Stimulated activated CD4-positive, alpha-beta T cell treated with anti-CD3 and anti-CD28 coated beads, Interleukin-15, amount 100 ng/mL, for 24 hours (primary cell): ENCODE results near the gene EGR1.

ENCODE experiments used
- DNase-seq: peaks from one replicate; pipeline ENCODE4 v3.0.0-alpha.2; 2020

The EGR1 gene

DNA sequence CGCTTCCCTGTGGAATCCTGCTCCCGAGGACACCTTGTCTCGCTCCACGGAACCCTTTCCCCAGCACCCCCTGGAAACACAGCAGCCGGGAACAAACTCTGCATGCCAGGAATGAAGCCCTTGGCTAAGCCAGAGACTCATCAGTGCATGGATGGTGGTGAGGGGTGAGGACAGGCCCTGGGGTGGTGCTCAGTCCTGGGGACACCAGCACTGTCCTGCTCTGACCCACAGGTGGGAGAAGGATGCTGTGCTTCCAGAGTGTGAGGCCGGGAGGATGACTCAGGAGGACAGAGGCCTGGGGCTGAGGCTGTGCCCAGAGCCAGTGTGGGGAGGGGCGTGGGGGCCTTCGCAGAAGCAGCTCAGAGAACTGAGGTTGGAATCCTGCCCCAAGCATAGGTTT is 11.2 kb upstream of the EGR1 start:
- no peak for DNase-seq

DNA sequence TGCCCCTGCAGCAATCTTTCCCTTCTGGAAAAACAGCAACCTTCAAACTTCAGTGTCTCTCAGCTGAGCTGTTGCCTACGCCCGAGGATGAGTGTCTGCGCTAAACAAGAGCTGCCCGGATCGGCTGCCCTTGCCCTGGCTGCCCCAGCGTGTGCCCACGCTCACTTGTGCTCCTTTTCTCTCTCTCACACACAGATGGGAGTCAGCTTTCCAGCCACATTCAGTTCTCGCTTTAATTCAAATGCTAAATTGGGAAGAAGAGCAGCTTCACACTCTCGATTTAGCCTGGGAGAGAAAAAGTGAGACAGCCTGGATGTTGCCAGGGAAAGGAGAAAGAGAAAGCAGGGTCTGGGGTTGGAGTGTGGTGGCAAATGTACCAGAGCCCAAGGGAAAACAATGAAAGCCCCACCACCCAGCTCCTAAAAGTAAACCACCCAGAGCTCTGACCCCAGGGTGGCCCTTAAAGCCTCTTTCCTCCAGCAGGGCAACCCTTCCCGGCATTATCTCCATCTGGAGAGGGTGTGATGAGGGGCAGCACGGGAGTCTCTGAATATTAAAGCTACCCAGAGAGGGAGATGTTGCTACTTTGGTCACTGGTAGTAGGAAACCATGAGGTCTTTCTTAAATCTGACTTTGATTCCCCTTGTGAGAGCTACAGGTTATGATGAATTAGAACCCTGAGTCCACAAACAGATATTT is 9.9 kb upstream of the EGR1 start:
- DNase-seq: no peak

DNA sequence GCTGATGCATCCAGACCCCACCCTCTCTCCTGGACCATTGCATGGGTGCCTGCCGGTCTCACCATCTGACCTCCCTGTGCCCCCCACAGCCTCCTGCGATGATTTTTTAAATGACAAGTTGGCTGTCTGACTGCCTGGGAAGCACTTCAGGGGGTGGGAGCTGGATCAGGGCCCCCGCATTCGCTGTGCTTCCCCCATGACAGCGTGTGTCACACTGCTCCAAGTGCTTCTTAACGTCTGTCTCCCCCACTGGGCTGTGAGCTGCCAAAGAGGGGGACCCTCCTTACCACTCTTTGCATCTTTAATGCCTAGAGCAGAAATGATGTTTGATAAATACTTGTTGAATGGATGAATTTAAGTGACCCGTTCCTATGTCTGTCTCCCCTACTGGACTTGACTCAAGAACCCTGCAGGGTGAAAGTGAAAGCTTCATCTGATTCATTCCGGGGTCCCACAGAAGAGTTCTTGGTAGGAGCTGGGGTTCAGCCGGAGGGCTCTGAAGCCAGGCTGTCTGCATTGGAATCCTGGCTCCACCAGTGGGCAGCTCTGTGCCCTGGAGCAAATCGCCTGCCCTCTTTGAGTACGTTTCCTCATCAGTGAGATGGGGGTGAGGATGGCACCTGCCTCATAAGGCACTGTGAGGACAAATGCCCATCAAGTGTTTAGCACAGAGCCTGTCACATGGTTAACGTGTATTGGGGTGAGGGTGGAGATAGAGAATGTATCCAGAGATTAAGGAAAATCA is 7.6 kb upstream of the EGR1 start:
- DNase-seq: no peak

DNA sequence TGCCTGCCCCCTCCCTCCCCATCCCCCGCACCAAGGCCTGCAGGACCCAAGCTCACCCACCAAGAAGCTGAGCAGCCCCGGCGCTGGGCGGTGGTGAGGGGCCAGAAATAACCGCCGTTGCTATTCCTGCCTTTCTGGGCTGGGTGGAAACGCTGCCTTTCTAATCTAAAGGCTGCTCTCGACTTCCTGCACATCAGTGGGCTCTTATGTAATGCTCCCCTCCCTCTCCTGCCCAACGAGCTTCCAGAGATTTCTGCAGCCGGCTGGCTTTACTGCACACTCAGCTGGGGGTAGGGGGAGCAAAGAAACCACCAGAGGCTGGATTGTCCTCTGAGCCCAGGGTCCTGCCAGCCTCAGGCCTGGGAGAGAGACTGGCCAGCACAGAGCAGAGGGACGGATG is 6.9 kb upstream of the EGR1 start:
- no peak for DNase-seq

DNA sequence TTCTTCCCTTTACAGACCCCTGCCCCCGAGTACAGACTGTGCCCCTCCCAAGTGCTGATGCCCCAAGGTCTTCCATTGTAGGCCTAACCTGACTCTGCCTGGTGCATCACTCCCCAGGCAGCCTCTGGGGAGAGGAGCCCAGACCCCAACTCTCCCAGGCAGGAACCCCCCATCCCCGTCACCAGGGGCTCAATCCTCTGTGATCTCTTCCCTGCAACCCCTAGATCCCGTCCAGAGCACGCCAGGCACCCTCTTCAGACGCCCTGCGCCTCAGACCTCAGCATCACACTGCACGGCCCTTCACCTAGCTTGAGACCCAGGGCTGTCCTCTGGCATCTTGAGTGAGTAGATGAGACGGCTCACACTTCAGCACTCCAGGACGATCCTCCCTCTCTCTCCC is 6.4 kb upstream of the EGR1 start:
- no peak for DNase-seq

DNA sequence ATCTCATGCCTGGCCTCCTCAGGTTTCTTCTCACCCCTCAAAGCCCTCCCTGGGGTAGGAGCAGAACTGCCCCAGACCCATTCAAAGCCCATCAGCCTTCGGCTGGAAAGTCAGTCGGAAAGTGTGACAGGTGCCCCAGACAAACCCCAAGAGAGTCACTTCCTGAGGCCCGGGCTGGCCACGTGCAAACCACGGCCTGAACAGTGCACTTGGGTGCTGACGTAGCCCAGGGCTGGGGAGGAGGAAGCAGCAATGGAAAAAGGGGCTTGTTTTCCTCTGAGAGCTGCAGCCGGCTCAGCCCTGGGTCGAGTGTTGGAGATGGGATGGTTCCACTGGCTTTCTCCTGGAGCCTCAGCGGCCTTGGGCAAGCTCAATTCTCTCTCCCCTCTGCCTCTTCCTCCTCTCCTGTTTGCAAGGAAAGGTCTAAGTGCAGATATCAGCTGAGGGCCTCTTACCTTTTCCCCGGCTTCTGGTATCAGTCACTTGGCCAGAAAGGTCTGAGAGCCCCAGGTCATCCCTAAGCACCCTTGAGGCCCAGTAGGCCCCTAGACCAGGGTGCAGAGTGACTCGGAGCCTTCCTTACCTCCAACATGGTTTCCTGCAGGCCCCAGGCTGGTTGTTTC is 5.9 kb upstream of the EGR1 start:
- DNase-seq: peak; percentile 95

DNA sequence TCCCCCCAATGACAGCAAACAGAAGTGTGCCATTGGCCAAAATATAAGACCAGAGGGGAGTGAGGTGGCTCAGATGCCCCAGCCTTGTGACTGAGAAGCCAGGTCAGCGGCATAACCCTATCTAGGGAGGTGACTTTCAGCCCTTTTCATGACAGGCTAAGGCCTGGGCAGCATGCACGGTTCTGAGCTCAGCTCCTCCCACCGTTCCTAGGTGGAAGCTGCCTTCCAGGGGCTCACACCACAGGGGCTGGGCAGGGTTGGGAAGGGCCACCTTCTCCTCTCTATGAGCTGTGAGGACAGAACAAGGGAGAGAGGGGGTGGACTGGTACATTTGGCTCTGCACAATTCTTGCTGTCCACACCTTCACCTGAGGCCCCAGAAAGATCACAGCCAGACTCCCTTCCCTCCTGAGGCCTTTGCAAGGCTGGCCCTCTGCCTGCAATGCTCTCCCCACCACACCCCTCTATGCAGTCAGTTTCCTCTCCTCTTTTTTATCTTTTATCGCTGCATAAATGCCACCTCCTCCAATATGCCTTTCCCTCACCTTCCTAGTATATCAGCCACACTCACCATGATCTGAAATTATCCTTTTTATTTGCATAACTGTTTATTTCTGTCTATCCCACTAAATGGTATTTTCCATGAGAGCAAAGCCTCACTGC is 5.1 kb upstream of the EGR1 start:
- DNase-seq: no peak

DNA sequence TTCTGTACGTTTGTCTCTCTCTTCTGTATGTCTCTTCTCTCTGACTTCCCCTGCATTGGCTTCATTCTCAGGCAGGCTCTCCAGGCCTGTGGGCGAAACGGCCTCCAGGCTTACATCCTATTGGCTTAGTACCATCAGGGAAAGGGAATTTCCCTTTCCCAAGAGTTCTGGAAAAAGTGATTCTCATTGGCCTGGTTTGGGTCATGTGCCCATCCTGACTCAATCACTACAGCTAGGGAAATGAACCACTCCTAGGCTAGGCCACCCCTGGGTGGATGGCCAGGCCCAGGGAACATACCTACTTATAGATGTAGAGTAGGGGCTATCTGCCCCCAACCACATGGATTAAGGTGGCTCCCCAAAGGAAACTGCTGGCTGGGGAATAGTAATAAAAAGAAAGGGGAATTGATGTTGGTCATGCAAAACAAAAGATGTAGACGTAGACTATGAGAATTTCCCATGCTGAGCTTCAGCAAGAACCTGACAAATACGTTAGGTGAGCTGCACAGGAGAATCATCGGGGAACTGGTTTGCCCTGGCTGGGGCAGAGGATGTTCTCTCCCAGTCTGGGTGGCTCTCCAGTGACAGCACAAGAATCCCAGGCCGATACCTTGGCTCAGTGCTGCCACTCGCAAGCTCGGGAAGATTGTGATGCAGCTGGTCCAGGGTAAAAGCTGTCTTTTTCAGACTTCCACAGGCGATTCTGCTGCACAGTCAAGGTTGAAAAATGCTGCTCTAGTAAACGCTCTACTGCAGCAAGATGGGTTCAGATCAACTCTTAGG is 3.7 kb upstream of the EGR1 start:
- DNase-seq: no peak

DNA sequence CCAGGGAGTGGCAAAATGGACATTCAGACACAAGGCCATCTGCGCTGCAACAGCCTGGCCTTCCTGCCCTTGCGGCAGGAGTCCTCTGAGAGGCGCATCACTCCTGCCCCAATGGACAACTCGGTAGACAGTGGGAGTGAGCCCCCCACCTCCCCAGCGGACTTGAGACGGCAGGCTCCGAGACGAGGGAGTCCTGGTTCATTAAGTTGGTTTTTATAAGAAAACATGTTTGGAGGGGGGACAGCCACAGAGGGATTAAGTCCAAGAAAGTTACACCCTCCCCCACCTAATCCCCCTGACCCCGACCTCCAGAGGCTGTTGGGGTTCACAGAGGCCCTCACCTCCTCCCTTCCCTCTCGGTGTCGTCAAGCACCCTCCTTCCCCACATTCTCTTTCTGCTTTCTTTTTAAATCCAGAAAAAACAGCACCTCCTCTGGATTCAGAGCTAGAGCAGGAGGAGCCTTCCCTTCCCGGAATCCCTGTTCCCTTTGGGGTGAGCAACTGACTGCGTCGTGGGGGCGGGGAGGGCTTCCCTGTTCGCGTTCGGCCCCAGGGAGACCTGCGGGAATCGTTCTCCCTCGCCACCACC is 1.8 kb upstream of the EGR1 start:
- DNase-seq: no peak

DNA sequence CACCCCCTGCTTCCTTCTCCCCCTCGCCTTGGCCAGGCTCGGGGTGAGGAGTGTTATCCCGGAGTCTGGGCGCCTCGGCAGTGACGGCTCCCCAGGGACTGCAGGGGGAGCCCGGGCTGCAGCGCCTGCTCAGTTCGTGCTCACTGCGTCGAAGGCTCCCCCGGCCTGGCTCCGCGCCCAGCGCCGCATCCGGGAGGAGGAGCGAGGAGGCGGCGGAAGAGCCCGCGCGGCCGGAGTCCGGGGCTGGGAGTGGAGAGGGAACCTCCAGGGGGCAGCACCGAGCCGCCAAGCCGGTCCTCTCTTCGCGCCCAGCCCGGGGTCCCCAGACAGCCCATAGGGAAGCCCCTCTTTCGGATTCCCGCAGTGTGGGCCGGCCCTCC is 1.3 kb upstream of the EGR1 start:
- peak; percentile 95 for DNase-seq

DNA sequence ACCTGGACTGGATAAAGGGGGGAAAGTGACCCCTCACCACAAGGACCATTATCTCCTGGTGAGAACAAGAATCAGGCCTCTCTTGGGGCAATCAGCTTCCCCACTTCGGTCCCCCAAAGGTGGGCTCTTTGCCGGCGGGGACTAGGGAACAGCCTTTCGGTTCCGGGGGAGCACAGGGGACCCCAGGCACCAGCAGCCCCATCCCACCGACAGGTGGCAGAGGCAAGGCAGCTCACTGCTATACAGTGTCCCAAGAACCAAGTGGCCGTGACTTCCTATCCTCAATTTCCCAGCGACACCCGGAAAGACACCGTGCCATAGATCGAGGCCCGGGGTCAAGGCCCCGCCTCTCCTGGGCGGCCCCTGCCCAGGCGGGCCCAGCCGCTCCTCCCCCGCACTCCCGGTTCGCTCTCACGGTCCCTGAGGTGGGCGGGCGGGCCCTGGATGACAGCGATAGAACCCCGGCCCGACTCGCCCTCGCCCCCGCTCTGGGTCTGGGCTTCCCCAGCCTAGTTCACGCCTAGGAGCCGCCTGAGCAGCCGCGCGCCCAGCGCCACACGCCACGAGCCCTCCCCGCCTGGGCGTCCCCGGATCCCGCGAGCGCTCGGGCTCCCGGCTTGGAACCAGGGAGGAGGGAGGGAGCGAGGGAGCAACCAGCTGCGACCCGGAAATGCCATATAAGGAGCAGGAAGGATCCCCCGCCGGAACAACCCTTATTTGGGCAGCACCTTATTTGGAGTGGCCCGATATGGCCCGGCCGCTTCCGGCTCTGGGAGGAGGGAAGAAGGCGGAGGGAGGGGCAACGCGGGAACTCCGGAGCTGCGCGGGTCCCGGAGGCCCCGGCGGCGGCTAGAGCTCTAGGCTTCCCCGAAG is 655 bp upstream of the EGR1 start:
- DNase-seq: peak; percentile 96

DNA sequence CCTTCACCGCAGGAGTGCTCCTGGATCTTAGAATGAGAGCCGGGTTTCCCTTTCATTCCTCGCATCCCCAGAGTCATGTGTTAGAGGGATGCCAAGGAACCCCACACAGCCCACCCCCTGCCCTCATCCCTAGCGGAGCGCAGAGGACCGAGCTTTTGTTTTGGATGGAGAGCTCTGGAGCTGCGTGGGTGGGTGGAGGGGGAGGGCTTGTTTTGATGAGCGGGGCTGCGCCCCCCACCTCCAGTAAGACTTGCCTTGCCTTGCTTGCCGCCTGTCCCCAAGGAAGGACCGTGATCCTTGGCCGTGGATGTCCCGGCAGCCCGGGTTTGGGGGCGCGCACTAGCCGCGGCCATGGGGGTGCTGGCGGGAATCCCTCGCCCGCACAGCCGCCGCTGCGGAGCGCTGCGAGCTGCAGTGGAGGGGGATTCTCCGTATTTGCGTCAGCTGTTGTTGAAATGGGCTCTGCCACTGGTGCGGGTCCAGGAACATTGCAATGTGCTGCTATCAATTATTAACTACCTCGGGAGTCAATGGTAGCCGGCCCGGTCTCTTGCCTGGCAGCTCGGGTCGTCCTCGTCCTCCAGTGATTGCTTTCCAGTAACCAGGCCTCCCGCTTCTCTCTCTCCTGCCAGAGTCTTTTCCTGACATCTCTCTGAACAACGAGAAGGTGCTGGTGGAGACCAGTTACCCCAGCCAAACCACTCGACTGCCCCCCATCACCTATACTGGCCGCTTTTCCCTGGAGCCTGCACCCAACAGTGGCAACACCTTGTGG is 1.0 kb downstream of the EGR1 start:
- peak; percentile 48 for DNase-seq

DNA sequence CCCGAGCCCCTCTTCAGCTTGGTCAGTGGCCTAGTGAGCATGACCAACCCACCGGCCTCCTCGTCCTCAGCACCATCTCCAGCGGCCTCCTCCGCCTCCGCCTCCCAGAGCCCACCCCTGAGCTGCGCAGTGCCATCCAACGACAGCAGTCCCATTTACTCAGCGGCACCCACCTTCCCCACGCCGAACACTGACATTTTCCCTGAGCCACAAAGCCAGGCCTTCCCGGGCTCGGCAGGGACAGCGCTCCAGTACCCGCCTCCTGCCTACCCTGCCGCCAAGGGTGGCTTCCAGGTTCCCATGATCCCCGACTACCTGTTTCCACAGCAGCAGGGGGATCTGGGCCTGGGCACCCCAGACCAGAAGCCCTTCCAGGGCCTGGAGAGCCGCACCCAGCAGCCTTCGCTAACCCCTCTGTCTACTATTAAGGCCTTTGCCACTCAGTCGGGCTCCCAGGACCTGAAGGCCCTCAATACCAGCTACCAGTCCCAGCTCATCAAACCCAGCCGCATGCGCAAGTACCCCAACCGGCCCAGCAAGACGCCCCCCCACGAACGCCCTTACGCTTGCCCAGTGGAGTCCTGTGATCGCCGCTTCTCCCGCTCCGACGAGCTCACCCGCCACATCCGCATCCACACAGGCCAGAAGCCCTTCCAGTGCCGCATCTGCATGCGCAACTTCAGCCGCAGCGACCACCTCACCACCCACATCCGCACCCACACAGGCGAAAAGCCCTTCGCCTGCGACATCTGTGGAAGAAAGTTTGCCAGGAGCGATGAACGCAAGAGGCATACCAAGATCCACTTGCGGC is 1.8 kb downstream of the EGR1 start:
- DNase-seq: no peak

DNA sequence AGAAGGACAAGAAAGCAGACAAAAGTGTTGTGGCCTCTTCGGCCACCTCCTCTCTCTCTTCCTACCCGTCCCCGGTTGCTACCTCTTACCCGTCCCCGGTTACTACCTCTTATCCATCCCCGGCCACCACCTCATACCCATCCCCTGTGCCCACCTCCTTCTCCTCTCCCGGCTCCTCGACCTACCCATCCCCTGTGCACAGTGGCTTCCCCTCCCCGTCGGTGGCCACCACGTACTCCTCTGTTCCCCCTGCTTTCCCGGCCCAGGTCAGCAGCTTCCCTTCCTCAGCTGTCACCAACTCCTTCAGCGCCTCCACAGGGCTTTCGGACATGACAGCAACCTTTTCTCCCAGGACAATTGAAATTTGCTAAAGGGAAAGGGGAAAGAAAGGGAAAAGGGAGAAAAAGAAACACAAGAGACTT is 2.4 kb downstream of the EGR1 start:
- DNase-seq: no peak

DNA sequence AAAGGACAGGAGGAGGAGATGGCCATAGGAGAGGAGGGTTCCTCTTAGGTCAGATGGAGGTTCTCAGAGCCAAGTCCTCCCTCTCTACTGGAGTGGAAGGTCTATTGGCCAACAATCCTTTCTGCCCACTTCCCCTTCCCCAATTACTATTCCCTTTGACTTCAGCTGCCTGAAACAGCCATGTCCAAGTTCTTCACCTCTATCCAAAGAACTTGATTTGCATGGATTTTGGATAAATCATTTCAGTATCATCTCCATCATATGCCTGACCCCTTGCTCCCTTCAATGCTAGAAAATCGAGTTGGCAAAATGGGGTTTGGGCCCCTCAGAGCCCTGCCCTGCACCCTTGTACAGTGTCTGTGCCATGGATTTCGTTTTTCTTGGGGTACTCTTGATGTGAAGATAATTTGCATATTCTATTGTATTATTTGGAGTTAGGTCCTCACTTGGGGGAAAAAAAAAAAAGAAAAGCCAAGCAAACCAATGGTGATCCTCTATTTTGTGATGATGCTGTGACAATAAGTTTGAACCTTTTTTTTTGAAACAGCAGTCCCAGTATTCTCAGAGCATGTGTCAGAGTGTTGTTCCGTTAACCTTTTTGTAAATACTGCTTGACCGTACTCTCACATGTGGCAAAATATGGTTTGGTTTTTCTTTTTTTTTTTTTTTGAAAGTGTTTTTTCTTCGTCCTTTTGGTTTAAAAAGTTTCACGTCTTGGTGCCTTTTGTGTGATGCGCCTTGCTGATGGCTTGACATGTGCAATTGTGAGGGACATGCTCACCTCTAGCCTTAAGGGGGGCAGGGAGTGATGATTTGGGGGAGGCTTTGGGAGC is 3.1 kb downstream of the EGR1 start:
- DNase-seq: no peak

DNA sequence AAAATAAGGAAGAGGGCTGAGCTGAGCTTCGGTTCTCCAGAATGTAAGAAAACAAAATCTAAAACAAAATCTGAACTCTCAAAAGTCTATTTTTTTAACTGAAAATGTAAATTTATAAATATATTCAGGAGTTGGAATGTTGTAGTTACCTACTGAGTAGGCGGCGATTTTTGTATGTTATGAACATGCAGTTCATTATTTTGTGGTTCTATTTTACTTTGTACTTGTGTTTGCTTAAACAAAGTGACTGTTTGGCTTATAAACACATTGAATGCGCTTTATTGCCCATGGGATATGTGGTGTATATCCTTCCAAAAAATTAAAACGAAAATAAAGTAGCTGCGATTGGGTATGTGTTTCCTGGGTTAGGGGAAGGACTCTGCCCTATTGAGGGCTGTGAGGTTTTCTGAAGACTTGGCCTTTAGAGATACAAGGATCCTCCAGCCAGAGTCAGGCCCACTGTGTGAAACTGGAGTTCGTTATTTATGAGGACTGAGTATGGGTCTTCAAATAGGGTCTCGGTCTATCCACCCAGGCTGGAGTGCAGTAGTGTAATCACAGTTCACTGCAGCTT is 3.8 kb downstream of the EGR1 start:
- no peak for DNase-seq

DNA sequence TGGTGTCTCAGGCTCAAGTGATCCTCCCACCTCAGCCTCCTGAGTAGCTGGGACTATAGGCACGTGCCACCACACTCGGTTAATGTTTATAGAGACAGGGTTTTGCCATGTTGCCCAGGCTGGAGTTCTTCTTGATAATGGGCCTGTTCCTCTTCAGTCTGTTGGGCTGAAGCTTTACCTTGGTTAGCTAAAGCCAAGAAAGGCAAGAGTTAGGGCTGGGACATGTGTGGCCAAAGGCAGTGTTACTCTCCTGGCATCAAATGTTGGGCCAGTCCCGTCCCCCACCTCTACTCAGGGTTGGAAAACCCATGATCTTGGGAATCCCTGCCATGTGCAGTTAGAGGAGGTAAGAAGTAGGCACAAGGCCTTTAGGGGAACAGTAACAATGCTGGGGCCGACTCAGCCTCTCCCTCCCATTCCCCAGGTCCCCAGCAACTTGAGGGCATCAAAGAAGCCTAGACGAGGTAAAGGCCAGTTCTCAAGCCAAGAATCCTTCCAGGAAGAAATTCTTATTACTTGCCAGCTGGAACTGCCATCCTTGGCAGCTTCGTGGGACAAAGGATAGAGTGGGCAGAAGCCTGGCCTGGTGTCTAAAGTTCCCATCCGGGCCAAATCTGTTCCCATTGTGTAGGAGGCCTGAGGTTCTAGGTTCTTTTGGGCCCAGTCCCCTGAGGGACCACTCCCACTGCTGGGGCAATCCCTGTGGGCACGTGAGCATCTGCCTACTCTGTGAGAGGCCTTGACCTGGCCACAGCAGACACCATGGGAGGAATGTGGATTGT is 4.5 kb downstream of the EGR1 start:
- no peak for DNase-seq
